HepG2 (cell line): Measurements from ENCODE around the gene TMCC2. TPM values are rescaled to one million over a fixed set of nuclear protein-coding genes. Genes with fewer than 3 reads are reported as not detected.
A peak's percentile ranks its signal among the peaks of the same experiment; 100 is the strongest.

Experiments used
- ATAD3A ChIP-seq: sonication (generic); formaldehyde crosslinking; IDR thresholded peaks from 2 replicates; pipeline ENCODE4 v1.4.0; 2020; ENCODE audit warnings: missing genetic modification reagents
- ESRRA ChIP-seq: sonication (generic); formaldehyde crosslinking; IDR thresholded peaks from 2 replicates; pipeline ENCODE4 v1.5.1; 2020; ENCODE audit warnings: mild to moderate bottlenecking, low read depth, missing genetic modification reagents
- SAFB2 ChIP-seq: sonication (generic); formaldehyde crosslinking; IDR thresholded peaks from 2 replicates; pipeline ENCODE4 v1.5.1; 2020; ENCODE audit warnings: missing genetic modification reagents, low read depth, mild to moderate bottlenecking, borderline replicate concordance
- SOX13 ChIP-seq, 3 experiments: fragments of 450-650 bp in 1 of 3; sonication (generic) in 1 of 3; formaldehyde crosslinking in 1 of 3; IDR thresholded peaks in 2 of 3; conservative IDR thresholded peaks in 1 of 3; 2 replicates each; pipeline versions ENCODE4 v1.5.0 to v1.6.1; 2016 to 2020; ENCODE audit warnings: antibody characterized with exemption in 1 of 3, mild to moderate bottlenecking in 1 of 3, missing compliant biosample characterization in 1 of 3, missing genetic modification reagents in 1 of 3, moderate library complexity in 1 of 3
- TBL1XR1 ChIP-seq: fragments of 150-350 bp; IDR thresholded peaks from 2 replicates; pipeline ENCODE4 v1.6.1; 2014; ENCODE audit warnings: borderline replicate concordance, low read length; ENCODE audit not compliant: partially characterized antibody
- TEAD3 ChIP-seq: optimal IDR thresholded peaks from 2 replicates; pipeline ENCODE3; 2016; ENCODE audit warnings: borderline replicate concordance
- ZFAT ChIP-seq: sonication (generic); formaldehyde crosslinking; conservative IDR thresholded peaks from 2 replicates; pipeline ENCODE4 v1.8.1; 2023; ENCODE audit warnings: missing genetic modification reagents, inconsistent platforms
- ZFP36 ChIP-seq: fragments of 150-350 bp; IDR thresholded peaks from 2 replicates; pipeline ENCODE4 v1.6.1; 2018; ENCODE audit warnings: borderline replicate concordance, low read length, low read depth; ENCODE audit not compliant: partially characterized antibody
- ZNF263 ChIP-seq: sonication (generic); formaldehyde crosslinking; IDR thresholded peaks from 2 replicates; pipeline ENCODE4 v1.4.0; 2020; ENCODE audit warnings: missing genetic modification reagents
- ZNF430 ChIP-seq: sonication (generic); formaldehyde crosslinking; IDR thresholded peaks from 2 replicates; pipeline ENCODE4 v1.9.0; 2021; ENCODE audit warnings: mild to moderate bottlenecking, missing genetic modification reagents
- ZNF567 ChIP-seq: sonication (generic); formaldehyde crosslinking; IDR thresholded peaks from 2 replicates; pipeline ENCODE4 v1.8.1; 2023; ENCODE audit warnings: mild to moderate bottlenecking, missing genetic modification reagents, borderline replicate concordance
- ZNF766 ChIP-seq: sonication (generic); formaldehyde crosslinking; IDR thresholded peaks from 2 replicates; pipeline ENCODE4 v1.5.0; 2020; ENCODE audit warnings: missing genetic modification reagents, borderline replicate concordance
- polyA plus RNA-seq, 8 experiments: library from polyadenylated mRNA; depleted of rRNA in 3 of 8; stranded (reverse) in 7 of 8; unstranded in 1 of 8; fragments of >200 nt; fragmentation: Illumina TruSeq in 4 of 8; extraction: Trizol in 4 of 8; gene quantifications; 2 replicates each; pipeline versions ENCODE4 v1.2.1 to v1.2.3, GENCODE V29; 2011 to 2016; ENCODE audit warnings: low read depth in 4 of 8, missing spikeins in 1 of 8, mixed read lengths in 1 of 8; ENCODE audit not compliant: insufficient read depth in 1 of 8
- total RNA-seq, 5 experiments: library from RNA; depleted of rRNA; stranded (reverse); fragments of >200 nt; fragmentation: Illumina TruSeq; extraction: Trizol; gene quantifications; 2 replicates each; pipeline ENCODE4 v1.2.3, GENCODE V29; 2016; ENCODE audit warnings: low read depth in 1 of 5
- TF ChIP-seq, protein P1 (sequence below): sonication (generic); formaldehyde crosslinking; IDR thresholded peaks from 2 replicates; pipeline ENCODE4 v1.5.0; 2020; ENCODE audit warnings: mild to moderate bottlenecking, missing genetic modification reagents, moderate library complexity
- TF ChIP-seq, protein P2 (sequence below): sonication (generic); formaldehyde crosslinking; IDR thresholded peaks from 2 replicates; pipeline ENCODE4 v1.8.0; 2022; ENCODE audit warnings: mild to moderate bottlenecking, missing genetic modification reagents; ENCODE audit not compliant: insufficient replicate concordance
- TF ChIP-seq, protein P3 (sequence below): IDR thresholded peaks from 2 replicates; pipeline ENCODE4 v1.6.1; 2016; ENCODE audit warnings: missing genetic modification reagents, missing compliant biosample characterization
- TF ChIP-seq, protein P4 (sequence below): sonication (generic); formaldehyde crosslinking; IDR thresholded peaks from 2 replicates; pipeline ENCODE4 v1.5.0; 2020; ENCODE audit warnings: missing genetic modification reagents
- TF ChIP-seq, protein P5 (sequence below): sonication (generic); formaldehyde crosslinking; IDR thresholded peaks from 2 replicates; pipeline ENCODE4 v1.4.0; 2020; ENCODE audit warnings: mild to moderate bottlenecking, missing genetic modification reagents
- TF ChIP-seq, protein P6 (sequence below): sonication (generic); formaldehyde crosslinking; IDR thresholded peaks from 2 replicates; pipeline ENCODE4 v1.4.0; 2020; ENCODE audit warnings: missing genetic modification reagents; ENCODE audit errors: not compliant biosample characterization

Gene TMCC2
- total and polyA plus RNA-seq, 2 of the 13 experiments (the other 11 are each of a cell fraction or from before 2014, with no cell fraction given), result 0.12 to 0.24 TPM

DNA sequence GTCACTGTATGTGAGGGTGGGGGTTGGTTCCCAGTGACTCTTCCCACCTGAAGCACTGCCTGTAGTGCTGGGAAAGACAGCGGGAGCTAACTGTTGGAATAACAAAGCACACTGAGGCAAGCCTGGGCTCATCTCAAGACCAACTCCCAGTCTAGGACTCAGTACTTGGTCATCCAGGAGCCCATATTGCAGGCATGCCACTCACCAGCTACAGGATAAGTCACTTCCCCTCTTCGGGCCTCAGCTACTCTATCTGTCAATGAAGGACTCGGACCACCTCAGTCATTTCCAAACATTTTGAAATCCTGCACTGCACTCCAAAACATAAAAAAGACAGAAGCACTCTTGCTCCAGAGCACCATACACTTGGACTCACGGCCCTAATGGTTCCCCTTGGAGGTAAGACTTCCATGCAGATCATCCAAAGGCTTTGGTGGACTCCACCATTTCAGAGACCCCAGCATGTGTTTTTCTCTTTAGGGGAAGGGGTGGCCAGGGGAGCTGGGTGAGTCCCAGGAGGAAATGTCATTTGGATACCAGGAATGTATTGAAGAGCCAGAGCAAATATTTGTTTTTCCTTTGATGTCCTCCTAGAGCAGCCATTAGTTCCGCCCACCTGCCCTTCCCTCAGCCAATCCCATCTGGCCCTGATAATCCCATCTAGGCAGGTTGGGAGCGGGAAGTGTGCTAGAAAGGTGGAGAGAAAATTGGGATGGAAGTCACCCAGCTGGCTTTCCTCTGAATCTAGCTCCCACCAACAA lies 90.7 kb downstream of the TMCC2 start (continued):
- TF ChIP-seq TEAD3 (CRISPR knock-in tag), result peak; percentile 88
- TF ChIP-seq SAFB2 (CRISPR knock-in tag), result no peak
- no peak for TF ChIP-seq ATAD3A (CRISPR knock-in tag)
- TF ChIP-seq, protein P1, sequence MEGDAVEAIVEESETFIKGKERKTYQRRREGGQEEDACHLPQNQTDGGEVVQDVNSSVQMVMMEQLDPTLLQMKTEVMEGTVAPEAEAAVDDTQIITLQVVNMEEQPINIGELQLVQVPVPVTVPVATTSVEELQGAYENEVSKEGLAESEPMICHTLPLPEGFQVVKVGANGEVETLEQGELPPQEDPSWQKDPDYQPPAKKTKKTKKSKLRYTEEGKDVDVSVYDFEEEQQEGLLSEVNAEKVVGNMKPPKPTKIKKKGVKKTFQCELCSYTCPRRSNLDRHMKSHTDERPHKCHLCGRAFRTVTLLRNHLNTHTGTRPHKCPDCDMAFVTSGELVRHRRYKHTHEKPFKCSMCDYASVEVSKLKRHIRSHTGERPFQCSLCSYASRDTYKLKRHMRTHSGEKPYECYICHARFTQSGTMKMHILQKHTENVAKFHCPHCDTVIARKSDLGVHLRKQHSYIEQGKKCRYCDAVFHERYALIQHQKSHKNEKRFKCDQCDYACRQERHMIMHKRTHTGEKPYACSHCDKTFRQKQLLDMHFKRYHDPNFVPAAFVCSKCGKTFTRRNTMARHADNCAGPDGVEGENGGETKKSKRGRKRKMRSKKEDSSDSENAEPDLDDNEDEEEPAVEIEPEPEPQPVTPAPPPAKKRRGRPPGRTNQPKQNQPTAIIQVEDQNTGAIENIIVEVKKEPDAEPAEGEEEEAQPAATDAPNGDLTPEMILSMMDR (CRISPR knock-in tag), result no peak
- TF ChIP-seq ESRRA, result no peak
- TF ChIP-seq, protein P2, sequence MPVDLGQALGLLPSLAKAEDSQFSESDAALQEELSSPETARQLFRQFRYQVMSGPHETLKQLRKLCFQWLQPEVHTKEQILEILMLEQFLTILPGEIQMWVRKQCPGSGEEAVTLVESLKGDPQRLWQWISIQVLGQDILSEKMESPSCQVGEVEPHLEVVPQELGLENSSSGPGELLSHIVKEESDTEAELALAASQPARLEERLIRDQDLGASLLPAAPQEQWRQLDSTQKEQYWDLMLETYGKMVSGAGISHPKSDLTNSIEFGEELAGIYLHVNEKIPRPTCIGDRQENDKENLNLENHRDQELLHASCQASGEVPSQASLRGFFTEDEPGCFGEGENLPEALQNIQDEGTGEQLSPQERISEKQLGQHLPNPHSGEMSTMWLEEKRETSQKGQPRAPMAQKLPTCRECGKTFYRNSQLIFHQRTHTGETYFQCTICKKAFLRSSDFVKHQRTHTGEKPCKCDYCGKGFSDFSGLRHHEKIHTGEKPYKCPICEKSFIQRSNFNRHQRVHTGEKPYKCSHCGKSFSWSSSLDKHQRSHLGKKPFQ, result no peak
- TF ChIP-seq, protein P3, sequence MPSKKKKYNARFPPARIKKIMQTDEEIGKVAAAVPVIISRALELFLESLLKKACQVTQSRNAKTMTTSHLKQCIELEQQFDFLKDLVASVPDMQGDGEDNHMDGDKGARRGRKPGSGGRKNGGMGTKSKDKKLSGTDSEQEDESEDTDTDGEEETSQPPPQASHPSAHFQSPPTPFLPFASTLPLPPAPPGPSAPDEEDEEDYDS (CRISPR knock-in tag), result peak; percentile 36; the same call in 1 of the 2 replicates
- TF ChIP-seq, protein P4, sequence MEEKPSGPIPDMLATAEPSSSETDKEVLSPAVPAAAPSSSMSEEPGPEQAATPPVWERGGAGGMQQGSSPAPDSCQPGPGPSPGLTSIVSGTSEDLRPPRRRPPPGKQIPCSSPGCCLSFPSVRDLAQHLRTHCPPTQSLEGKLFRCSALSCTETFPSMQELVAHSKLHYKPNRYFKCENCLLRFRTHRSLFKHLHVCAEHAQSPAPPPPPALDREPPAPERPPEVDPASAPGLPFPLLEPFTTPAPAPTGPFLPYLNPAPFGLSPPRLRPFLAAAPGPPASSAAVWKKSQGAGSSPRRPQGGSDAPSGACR (CRISPR knock-in tag), result 0 out of 2 replicates have a peak, but pooled peaks have one; percentile 24
- TF ChIP-seq, protein P5, sequence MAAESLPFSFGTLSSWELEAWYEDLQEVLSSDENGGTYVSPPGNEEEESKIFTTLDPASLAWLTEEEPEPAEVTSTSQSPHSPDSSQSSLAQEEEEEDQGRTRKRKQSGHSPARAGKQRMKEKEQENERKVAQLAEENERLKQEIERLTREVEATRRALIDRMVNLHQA (CRISPR knock-in tag), result no peak
- TF ChIP-seq ZNF766 (CRISPR knock-in tag), result no peak
- TF ChIP-seq ZNF567 (CRISPR knock-in tag), result no peak
- no peak for TF ChIP-seq ZFP36
- no peak for TF ChIP-seq ZFAT
- TF ChIP-seq ZNF263 (CRISPR knock-in tag), result 0 out of 2 replicates have a peak, but pooled peaks have one; percentile 26
- no peak for TF ChIP-seq TBL1XR1
- TF ChIP-seq SOX13 (IDR thresholded peaks at IDR 0.05), result no peak
- peak in 1 of 2 experiments; percentile 39; a peak in 1 of 4 replicates for TF ChIP-seq SOX13 (CRISPR knock-in tag; conservative IDR thresholded peaks at IDR 0.05 in 1 of 2, IDR thresholded peaks at IDR 0.05 in 1 of 2)
- TF ChIP-seq, protein P6, sequence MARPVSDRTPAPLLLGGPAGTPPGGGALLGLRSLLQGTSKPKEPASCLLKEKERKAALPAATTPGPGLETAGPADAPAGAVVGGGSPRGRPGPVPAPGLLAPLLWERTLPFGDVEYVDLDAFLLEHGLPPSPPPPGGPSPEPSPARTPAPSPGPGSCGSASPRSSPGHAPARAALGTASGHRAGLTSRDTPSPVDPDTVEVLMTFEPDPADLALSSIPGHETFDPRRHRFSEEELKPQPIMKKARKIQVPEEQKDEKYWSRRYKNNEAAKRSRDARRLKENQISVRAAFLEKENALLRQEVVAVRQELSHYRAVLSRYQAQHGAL (CRISPR knock-in tag), result no peak
- peak; percentile 43; the same call in 1 of the 2 replicates for TF ChIP-seq ZNF430
